ENCODE data around the gene TBC1D3B. TPM values are rescaled to one million over a fixed set of nuclear protein-coding genes. Genes with fewer than 3 reads are reported as not detected.
"Not testable (repeated sequence)": the region's sequence is repeated elsewhere in the genome, so short reads cannot be mapped to it uniquely, and the experiment has no call there.

Gene TBC1D3B
- total and polyA plus RNA-seq, 2 of the 13 experiments (the other 11 are each of a cell fraction or from before 2014, with no cell fraction given): 1.1 to 1.8 TPM

DNA sequence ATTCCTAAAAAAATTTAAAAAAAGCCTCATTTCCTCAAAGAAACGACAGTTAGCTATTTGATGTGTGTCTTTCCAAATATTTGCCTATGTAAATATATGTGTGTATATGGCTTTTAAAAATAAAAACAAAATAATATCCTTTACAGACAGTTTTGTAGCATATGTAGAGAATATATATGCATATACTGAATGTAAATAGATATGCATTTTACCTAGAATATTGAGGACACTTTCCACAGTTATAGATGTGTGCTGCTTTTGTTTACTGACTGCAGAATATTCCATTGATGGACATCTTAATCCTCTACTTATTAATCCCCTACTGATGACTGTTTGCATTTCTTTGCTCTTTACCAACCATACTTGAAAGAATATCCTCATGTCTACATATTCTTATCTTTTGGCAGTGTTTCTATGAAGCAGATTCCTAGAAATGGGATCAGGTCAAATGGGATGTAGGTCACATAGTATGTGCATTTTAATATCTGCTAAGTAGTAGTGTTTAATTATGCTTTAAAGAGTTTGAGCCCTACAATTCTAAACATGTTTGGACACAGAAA is 16.9 kb upstream of the TBC1D3B start:
- intact Hi-C loops (cut with micrococcal nuclease; ENCODE audit: unreplicated experiment) (no loop called here), in situ Hi-C loops (cut with HindIII; ENCODE audit: extremely low pct_ligation_motif_present, low pct_unique_long_range_greater_than_20kb) (loop anchor here (5.0 kb wide), 1 partner anchor 111 kb away; no protein-coding TSS in a partner anchor)
- Histone ChIP-seq H3K79me2 (ENCODE audit: insufficient read depth, low read length) (no peaks in the 10 kb centered on the region), H3K4me3 (replicated peaks in 1 of 3; ENCODE audit: insufficient read depth in 1 of 3, low read depth in 2 of 3, low read length in 3 of 3) (no peak overlapping the region), H3K27me3 (ENCODE audit: control insufficient read depth in 1 of 2, insufficient read depth in 2 of 2, low read length in 2 of 2) (peaks cover 6 to 24% of the 10 kb centered on the region in 2 experiments; a peak in 3 of 5 replicates), H3K36me3 (replicated peaks in 1 of 2; ENCODE audit: control insufficient read depth in 1 of 2, insufficient read depth in 2 of 2, low read length in 2 of 2) (no peaks in the 10 kb centered on the region), H3K9ac (ENCODE audit: insufficient read depth, low read depth, low read length) (no peak overlapping the region), H3K4me2 (ENCODE audit: low read depth, low read length) (no peak overlapping the region), H4K20me1 (ENCODE audit: insufficient read depth, low read length) (no peaks in the 10 kb centered on the region), H3K4me1 (ENCODE audit: insufficient read depth, low read length) (peaks cover 14% of the 10 kb centered on the region), H3K9me3 (ENCODE audit: low read length) (no peaks in the 10 kb centered on the region), H2AFZ (ENCODE audit: low read length) (no peak overlapping the region), H3K27ac (ENCODE audit: extremely low read length, insufficient read depth, low read length) (no peak overlapping the region)
- TF ChIP-seq ZNF101 (CRISPR knock-in tag; IDR thresholded peaks at IDR 0.05; ENCODE audit: borderline replicate concordance, low read depth): no peak
- TF ChIP-seq ESRRA (CRISPR knock-in tag; IDR thresholded peaks at IDR 0.05; ENCODE audit: low read depth): no peak
- TF ChIP-seq ZFX (CRISPR knock-in tag; IDR thresholded peaks at IDR 0.05; ENCODE audit: low read depth): no peak
- TF ChIP-seq, protein P1, sequence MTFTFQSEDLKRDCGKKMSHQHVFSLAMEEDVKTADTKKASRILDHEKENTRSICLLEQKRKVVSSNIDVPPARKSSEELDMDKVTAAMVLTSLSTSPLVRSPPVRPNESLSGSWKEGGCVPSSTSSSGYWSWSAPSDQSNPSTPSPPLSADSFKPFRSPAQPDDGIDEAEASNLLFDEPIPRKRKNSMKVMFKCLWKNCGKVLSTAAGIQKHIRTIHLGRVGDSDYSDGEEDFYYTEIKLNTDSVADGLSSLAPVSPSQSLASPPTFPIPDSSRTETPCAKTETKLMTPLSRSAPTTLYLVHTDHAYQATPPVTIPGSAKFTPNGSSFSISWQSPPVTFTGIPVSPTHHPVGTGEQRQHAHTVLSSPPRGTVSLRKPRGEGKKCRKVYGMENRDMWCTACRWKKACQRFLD (CRISPR knock-in tag; IDR thresholded peaks at IDR 0.05; ENCODE audit: borderline replicate concordance): no peak
- TF ChIP-seq NFATC3 (CRISPR knock-in tag; IDR thresholded peaks at IDR 0.05): no peak
- TF ChIP-seq HNRNPK (IDR thresholded peaks at IDR 0.05; ENCODE audit: low read depth, low read length, poor library complexity, severe bottlenecking): no peak
- TF ChIP-seq NCOA5 (CRISPR knock-in tag; IDR thresholded peaks at IDR 0.05): no peak
- no peak for TF ChIP-seq MZF1 (CRISPR knock-in tag; IDR thresholded peaks at IDR 0.05; ENCODE audit: borderline replicate concordance)
- TF ChIP-seq MBD4 (IDR thresholded peaks at IDR 0.05; ENCODE audit: borderline replicate concordance, low read length): no peak
- TF ChIP-seq ZNF768 (CRISPR knock-in tag; IDR thresholded peaks at IDR 0.05): no peak
- no peak for TF ChIP-seq WIZ (CRISPR knock-in tag; IDR thresholded peaks at IDR 0.05)
- TF ChIP-seq, protein P2, sequence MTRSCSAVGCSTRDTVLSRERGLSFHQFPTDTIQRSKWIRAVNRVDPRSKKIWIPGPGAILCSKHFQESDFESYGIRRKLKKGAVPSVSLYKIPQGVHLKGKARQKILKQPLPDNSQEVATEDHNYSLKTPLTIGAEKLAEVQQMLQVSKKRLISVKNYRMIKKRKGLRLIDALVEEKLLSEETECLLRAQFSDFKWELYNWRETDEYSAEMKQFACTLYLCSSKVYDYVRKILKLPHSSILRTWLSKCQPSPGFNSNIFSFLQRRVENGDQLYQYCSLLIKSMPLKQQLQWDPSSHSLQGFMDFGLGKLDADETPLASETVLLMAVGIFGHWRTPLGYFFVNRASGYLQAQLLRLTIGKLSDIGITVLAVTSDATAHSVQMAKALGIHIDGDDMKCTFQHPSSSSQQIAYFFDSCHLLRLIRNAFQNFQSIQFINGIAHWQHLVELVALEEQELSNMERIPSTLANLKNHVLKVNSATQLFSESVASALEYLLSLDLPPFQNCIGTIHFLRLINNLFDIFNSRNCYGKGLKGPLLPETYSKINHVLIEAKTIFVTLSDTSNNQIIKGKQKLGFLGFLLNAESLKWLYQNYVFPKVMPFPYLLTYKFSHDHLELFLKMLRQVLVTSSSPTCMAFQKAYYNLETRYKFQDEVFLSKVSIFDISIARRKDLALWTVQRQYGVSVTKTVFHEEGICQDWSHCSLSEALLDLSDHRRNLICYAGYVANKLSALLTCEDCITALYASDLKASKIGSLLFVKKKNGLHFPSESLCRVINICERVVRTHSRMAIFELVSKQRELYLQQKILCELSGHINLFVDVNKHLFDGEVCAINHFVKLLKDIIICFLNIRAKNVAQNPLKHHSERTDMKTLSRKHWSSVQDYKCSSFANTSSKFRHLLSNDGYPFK (CRISPR knock-in tag; IDR thresholded peaks at IDR 0.05; ENCODE audit: borderline replicate concordance): no peak
- no peak for TF ChIP-seq ZZZ3 (CRISPR knock-in tag; IDR thresholded peaks at IDR 0.05; ENCODE audit: borderline replicate concordance)
- TF ChIP-seq PHF21A (CRISPR knock-in tag; IDR thresholded peaks at IDR 0.05): no peak
- WGBS (ENCODE audit: low lambda C conversion rate): 0% methylated on average over 1 of the region's 1 CpG
- ATAC-seq (no peak), FAIRE-seq (no peak), DNase-seq (ENCODE audit: low spot score) (no peak)
- BruUV-seq (replicated peaks): no TSS peak
- ChIA-PET CTCF (ENCODE audit: low intra/inter-chr PET ratio, low total read pairs) (no interaction called here), POLR2A (no interaction called here)

DNA sequence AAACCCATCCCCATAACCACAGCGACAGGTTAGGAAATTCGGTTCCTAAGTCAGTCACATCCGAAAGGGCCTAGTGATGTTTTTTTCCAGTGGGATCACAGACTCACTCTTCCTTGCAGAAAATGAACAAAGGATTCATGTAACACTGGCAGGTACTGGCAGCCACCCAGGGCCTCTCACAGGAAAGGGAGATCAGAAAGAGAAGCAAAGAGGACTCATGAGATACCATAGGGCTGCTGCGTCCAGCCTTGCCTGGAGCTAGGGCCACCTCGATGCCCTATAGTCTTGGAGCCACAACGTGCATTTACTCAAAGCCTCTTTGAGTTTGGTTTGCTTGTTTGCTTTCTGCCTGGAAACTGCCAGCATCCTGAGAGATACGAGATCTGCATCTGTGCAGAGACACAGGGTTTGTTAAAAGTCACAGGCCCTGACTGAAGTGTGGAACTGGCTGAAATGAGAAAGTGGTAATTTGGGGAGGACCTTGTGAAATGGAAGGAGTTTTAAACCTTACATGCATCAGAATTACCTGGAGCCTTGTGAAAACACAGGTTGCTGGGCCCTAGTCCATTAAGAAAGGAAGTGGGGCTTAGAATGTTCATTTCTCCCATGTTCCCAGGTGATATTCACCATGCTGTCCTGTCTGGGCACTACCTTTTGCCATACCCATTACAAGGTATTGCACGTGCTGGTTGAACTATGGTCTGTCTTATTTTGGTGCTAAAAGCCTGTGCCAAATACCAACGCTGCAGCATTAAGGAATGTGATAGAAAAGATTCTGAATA is 14.3 kb upstream of the TBC1D3B start:
- WGBS (ENCODE audit: low lambda C conversion rate): 40% methylated on average over 9 of the region's 9 CpGs

More for the DNA sequence above, 14.3 kb upstream of the TBC1D3B start:
- H3K9me3 ChIP-seq (ENCODE audit: low read length); DNase-seq (ENCODE audit: low spot score); H3K36me3 ChIP-seq (replicated peaks in 1 of 2; ENCODE audit: control insufficient read depth in 1 of 2, insufficient read depth in 2 of 2, low read length in 2 of 2); POLR2A ChIA-PET; ATAC-seq; H3K4me2 ChIP-seq (ENCODE audit: low read depth, low read length); H3K79me2 ChIP-seq (ENCODE audit: insufficient read depth, low read length); H3K4me3 ChIP-seq (replicated peaks in 1 of 3; ENCODE audit: insufficient read depth in 1 of 3, low read depth in 2 of 3, low read length in 3 of 3); BruUV-seq (replicated peaks); FAIRE-seq; H2AFZ ChIP-seq (ENCODE audit: low read length); CTCF ChIA-PET (ENCODE audit: low intra/inter-chr PET ratio, low total read pairs); H3K27ac ChIP-seq (ENCODE audit: extremely low read length, insufficient read depth, low read length); intact Hi-C loops (cut with micrococcal nuclease; ENCODE audit: unreplicated experiment); H4K20me1 ChIP-seq (ENCODE audit: insufficient read depth, low read length); H3K9ac ChIP-seq (ENCODE audit: insufficient read depth, low read depth, low read length): not testable (repeated sequence)
- in situ Hi-C loops (cut with HindIII; ENCODE audit: extremely low pct_ligation_motif_present, low pct_unique_long_range_greater_than_20kb): loop anchor here (5.0 kb wide), 1 partner anchor 108 kb away; no protein-coding TSS in a partner anchor
- H3K27me3 ChIP-seq (ENCODE audit: control insufficient read depth in 1 of 2, insufficient read depth in 2 of 2, low read length in 2 of 2): peaks cover 10 to 29% of the 10 kb centered on the region in 2 experiments; a peak in 3 of 5 replicates
- H3K4me1 ChIP-seq (ENCODE audit: insufficient read depth, low read length): peaks cover 15% of the 10 kb centered on the region
